CD4-positive, alpha-beta memory T cell (primary cell): ENCODE measurements around the gene CYB5B. TPM values are rescaled to one million over a fixed set of nuclear protein-coding genes. Genes with fewer than 3 reads are reported as not detected.

Experiments used
- CTCF ChIA-PET: fragments of 350-600 bp; sonication (Branson Sonifier 250); formaldehyde crosslinking; loops from one replicate; lab custom pipeline; 2021; ENCODE audit warnings: inconsistent platforms; ENCODE audit not compliant: partially characterized antibody; lab: Charles Lee
- POLR2A ChIA-PET: fragments of 350-600 bp; sonication (Branson Sonifier 250); formaldehyde crosslinking; loops from one replicate; lab custom pipeline; 2021; ENCODE audit not compliant: partially characterized antibody; lab: Charles Lee
- DNase-seq, 5 donors: peaks; one replicate each; pipeline versions ENCODE4 v3.0.0 to v3.0.0-alpha.2; 2020 to 2022; ENCODE audit warnings: mixed read lengths in 1 of 5
- H3K27ac ChIP-seq: one replicate; pipeline ENCODE4 v1.7.0; 2013; ENCODE audit warnings: low read depth, low read length
- H3K27me3 ChIP-seq: 2 replicates; pipeline ENCODE4 v1.7.0; 2013; ENCODE audit warnings: mild to moderate bottlenecking, low read length, moderate library complexity; ENCODE audit not compliant: insufficient read depth
- H3K36me3 ChIP-seq: 2 replicates; pipeline ENCODE4 v1.7.0; 2013; ENCODE audit warnings: mild to moderate bottlenecking, low read length, moderate library complexity; ENCODE audit not compliant: insufficient read depth
- H3K4me1 ChIP-seq: 2 replicates; pipeline ENCODE4 v1.7.0; 2013; ENCODE audit warnings: mild to moderate bottlenecking, low read length, moderate library complexity; ENCODE audit not compliant: insufficient read depth
- H3K4me3 ChIP-seq, 2 donors: one replicate each; pipeline ENCODE4 v1.7.0; 2013; ENCODE audit warnings: low read length in 2 of 2, mild to moderate bottlenecking in 1 of 2
- H3K9me3 ChIP-seq, 2 donors: one replicate each; pipeline ENCODE4 v1.7.0; 2013; ENCODE audit warnings: low read length in 2 of 2, control low read depth in 1 of 2; ENCODE audit not compliant: control insufficient read depth in 1 of 2
- H3K27ac Mint-ChIP-seq, 7 donors: one replicate each; pipeline ENCODE4 v1.8.0; 2020 to 2021; ENCODE audit warnings: mixed read lengths in 7 of 7, mild to moderate bottlenecking in 6 of 7, inconsistent platforms in 3 of 7, moderate library complexity in 3 of 7
- H3K27me3 Mint-ChIP-seq, 2 donors: one replicate each; pipeline ENCODE4 v1.8.0; 2020 to 2021; ENCODE audit warnings: mixed read lengths in 2 of 2
- H3K36me3 Mint-ChIP-seq, 2 donors: one replicate each; pipeline ENCODE4 v1.8.0; 2020 to 2021; ENCODE audit warnings: mixed read lengths in 2 of 2, inconsistent platforms in 1 of 2, mild to moderate bottlenecking in 1 of 2
- H3K4me1 Mint-ChIP-seq, 4 donors: one replicate each; pipeline ENCODE4 v1.8.0; 2020 to 2021; ENCODE audit warnings: mixed read lengths in 4 of 4, mild to moderate bottlenecking in 1 of 4
- H3K4me3 Mint-ChIP-seq, 8 donors: one replicate each; pipeline ENCODE4 v1.8.0; 2020 to 2021; ENCODE audit warnings: mixed read lengths in 8 of 8, mild to moderate bottlenecking in 7 of 8, moderate library complexity in 6 of 8, inconsistent platforms in 3 of 8
- H3K9me3 Mint-ChIP-seq, 8 donors: one replicate each; pipeline ENCODE4 v1.8.0; 2020 to 2021; ENCODE audit warnings: mixed read lengths in 8 of 8, mild to moderate bottlenecking in 5 of 8, inconsistent platforms in 3 of 8, moderate library complexity in 1 of 8
- intact Hi-C: fragments of 100-400 bp; cut with micrococcal nuclease; formaldehyde crosslinking; loops from one replicate; pipeline ENCODE4 v1.15.1; 2023
- polyA plus RNA-seq, 2 donors: library from polyadenylated mRNA; unstranded; fragments of 300-500 nt; fragmentation: Illumina TruSeq; gene quantifications; one replicate each; pipeline ENCODE4 v1.2.3, GENCODE V29; 2021
- total RNA-seq, 2 experiments: library from RNA; stranded (reverse); gene quantifications; one replicate each; pipeline ENCODE4 v1.2.3, GENCODE V29; 2021

CYB5B gene
- total and polyA plus RNA-seq, 4 experiments from 2014 or later = 59.2 to 141 (median 89.9) TPM

DNA sequence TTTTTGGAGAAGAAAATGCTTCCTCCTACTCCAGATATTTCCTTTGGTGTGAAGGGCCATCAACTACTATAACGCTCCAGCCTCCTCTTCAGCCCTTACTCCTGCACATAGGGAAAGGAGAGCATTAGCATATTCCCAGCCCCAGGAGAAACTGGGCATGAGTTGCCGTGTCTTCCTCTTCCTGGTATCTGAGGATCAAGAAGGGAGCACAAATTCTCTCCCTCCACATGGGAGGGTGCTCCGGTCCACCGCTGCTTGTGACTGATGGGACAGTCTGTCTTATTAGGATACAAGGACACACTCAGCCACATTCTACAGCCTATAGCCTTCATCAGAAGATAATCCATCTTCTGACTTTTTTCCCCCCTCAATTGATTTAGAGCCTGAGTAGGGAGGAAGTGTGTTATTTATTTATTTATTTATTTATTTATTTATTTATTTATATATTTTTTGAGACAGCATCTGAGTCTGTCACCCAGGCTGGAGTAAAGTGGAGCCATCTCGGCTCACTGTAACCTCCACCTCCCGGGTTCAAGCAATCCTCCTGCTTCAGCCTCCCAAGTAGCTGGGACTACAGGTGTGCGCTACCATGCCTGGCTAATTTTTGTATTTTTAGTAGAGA lies 16.6 kb upstream of the CYB5B start:
- Mint-ChIP-seq H3K36me3 (no peaks in the 10 kb centered on the region), H3K27ac (peak overlapping the region in 1 of 7 donors; percentile 52), H3K4me1 (peaks cover 0 to 10% (median 4%) of the 10 kb centered on the region in 4 donors), H3K9me3 (no peaks in the 10 kb centered on the region), H3K4me3 (no peak overlapping the region), H3K27me3 (peaks cover 0 to 2% of the 10 kb centered on the region in 2 donors)
- Histone ChIP-seq H3K4me3 (no peak overlapping the region), H3K4me1 (no peaks in the 10 kb centered on the region), H3K9me3 (no peaks in the 10 kb centered on the region), H3K27ac (no peak overlapping the region), H3K27me3 (no peaks in the 10 kb centered on the region), H3K36me3 (no peaks in the 10 kb centered on the region)
- no peak for DNase-seq
- ChIA-PET POLR2A (no interaction called here), CTCF (interaction anchor here (0.7 to 1.6 kb wide), 2 partner anchors 11 kb away, joined by 4 to 8 read pairs; no protein-coding TSS in a partner anchor)
- intact Hi-C loops = no loop called here

DNA sequence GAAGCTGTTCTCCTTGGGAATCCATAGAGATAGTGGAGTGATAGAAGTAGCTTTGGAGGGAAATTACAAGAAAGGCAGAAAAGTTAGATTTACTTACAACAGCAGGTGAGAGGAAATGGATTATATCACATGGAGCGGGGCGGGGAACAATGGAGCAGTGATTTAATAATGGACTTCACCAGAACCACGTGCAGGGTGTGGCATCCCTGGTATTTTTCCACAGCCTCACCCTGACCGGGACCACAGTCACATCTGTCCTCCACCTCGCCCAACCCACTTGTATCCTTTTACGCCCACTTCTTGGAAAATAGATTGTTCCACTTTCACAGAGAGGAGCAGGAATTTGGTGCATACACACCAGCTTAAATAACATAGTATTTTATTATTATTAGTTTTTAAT lies 15.9 kb upstream of the CYB5B start:
- Histone ChIP-seq H3K9me3 (no peaks in the 10 kb centered on the region), H3K36me3 (no peaks in the 10 kb centered on the region), H3K27ac (no peak overlapping the region), H3K4me1 (no peaks in the 10 kb centered on the region), H3K27me3 (no peaks in the 10 kb centered on the region), H3K4me3 (no peak overlapping the region)
- DNase-seq = no peak
- Mint-ChIP-seq H3K4me3 (no peak overlapping the region), H3K9me3 (no peaks in the 10 kb centered on the region), H3K27ac (no peak overlapping the region), H3K4me1 (peaks cover 0 to 10% (median 4%) of the 10 kb centered on the region in 4 donors), H3K27me3 (peaks cover 0 to 2% of the 10 kb centered on the region in 2 donors), H3K36me3 (no peaks in the 10 kb centered on the region)
- POLR2A ChIA-PET = no interaction called here
- CTCF ChIA-PET = interaction anchor here (0.6 to 1.6 kb wide), 2 partner anchors 12 to 183 kb away, joined by 4 to 8 read pairs; no protein-coding TSS in a partner anchor
- intact Hi-C loops = no loop called here

DNA sequence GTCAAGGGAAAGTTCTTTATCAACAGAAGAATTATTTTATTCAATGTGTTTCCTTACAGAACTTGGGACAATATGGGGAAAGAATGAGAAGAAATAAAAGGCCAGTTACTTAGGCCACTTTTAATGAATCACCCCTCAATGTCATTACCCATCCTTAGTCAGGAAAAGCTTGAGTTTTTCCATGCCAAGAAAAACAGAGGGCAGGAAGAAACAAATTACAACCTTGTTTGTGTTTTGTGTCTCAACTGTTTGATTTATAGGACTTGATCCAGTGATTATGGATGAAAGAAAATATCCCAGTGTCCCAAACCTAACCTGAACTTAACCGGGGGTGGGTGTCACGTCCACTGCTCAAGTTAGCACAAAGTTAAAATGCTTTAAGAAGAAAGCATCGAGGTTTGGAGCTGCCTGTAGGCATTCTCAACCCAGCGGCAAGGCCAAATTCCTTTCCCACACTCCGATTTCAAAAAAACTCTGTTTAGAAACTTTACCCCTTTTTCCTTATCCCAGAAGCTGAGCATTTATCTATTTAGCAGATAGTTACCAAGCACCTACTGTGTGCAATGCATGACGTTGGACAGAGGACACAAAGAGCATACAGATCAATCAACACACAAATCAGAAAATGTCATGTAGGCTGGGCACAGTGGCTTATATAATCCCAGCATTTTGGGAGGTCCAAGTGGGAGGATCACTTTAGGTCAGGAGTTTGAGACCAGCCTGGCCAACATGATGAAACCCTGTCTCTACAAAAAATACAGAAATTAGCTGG lies 14.0 kb upstream of the CYB5B start:
- H3K9me3 ChIP-seq = no peaks in the 10 kb centered on the region
- H3K4me3 Mint-ChIP-seq = no peak overlapping the region
- H3K4me1 Mint-ChIP-seq = peaks cover 0 to 10% (median 4%) of the 10 kb centered on the region in 4 donors
- H3K27ac Mint-ChIP-seq = no peak overlapping the region
- no peak overlapping the region for H3K27ac ChIP-seq
- CTCF ChIA-PET = interaction anchor here (0.7 kb wide), 1 partner anchor 9 kb away, joined by 3 read pairs; no protein-coding TSS in a partner anchor
- no peaks in the 10 kb centered on the region for H3K9me3 Mint-ChIP-seq
- no peak overlapping the region for H3K4me3 ChIP-seq
- intact Hi-C loops = no loop called here
- no peaks in the 10 kb centered on the region for H3K27me3 ChIP-seq
- H3K4me1 ChIP-seq = no peaks in the 10 kb centered on the region
- POLR2A ChIA-PET = no interaction called here
- H3K27me3 Mint-ChIP-seq = peaks cover 0 to 2% of the 10 kb centered on the region in 2 donors
- no peaks in the 10 kb centered on the region for H3K36me3 ChIP-seq
- no peaks in the 10 kb centered on the region for H3K36me3 Mint-ChIP-seq
- no peak for DNase-seq

DNA sequence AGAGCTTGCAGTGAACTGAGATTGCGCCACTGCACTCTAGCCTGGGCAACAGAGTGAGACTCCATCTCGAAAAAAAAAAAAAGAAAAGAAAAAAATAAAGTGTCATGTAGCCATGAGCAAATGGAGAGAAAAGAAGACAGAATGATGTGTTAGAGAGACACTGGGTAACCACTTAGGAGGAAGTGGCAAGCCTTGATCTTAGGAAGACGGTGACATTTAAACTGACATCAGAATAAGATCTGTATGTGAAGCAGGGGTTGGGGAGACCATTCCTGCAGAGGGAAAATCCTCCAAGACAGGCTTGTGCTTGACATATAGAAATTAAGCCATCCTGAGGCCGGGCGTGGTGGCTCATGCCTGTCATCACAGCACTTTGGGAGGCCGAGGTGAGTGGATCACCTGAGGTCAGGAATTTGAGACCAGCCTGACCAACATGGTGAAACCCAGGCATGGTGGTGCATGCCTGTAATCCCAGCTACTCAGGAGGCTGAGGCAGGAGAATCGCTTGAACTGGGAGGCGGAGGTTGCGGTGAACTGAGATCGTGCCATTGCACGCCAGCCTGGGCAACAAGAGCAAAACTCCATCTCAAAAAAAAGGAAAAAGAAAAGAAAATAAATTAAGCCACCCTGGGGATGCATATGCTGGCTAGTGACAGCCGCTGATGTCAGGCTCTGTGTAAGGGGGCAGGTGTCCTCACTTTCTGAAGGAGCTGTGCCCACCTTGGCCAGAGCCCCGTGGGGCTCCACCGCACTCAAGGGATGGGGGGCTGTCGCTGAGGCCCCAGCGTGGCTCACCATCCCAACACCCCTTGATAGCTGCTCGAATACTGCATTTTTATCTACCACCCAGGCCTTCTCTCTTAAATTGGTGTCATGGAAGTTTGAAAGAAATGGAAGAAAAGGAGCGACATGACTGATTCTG lies 13.1 kb upstream of the CYB5B start:
- no peak overlapping the region for H3K4me3 Mint-ChIP-seq
- H3K27ac ChIP-seq = no peak overlapping the region
- ChIA-PET POLR2A (no interaction called here), CTCF (no interaction called here)
- peak overlapping the region in 1 of 7 donors; percentile 50 for H3K27ac Mint-ChIP-seq
- no peaks in the 10 kb centered on the region for H3K36me3 ChIP-seq
- H3K4me1 ChIP-seq = no peaks in the 10 kb centered on the region
- H3K4me1 Mint-ChIP-seq = peaks cover 0 to 10% (median 4%) of the 10 kb centered on the region in 4 donors
- peaks cover 0 to 2% of the 10 kb centered on the region in 2 donors for H3K27me3 Mint-ChIP-seq
- H3K9me3 Mint-ChIP-seq = no peaks in the 10 kb centered on the region
- no peaks in the 10 kb centered on the region for H3K9me3 ChIP-seq
- no peaks in the 10 kb centered on the region for H3K27me3 ChIP-seq
- H3K4me3 ChIP-seq = no peak overlapping the region
- no peaks in the 10 kb centered on the region for H3K36me3 Mint-ChIP-seq
- intact Hi-C loops = no loop called here
- DNase-seq = no peak

DNA sequence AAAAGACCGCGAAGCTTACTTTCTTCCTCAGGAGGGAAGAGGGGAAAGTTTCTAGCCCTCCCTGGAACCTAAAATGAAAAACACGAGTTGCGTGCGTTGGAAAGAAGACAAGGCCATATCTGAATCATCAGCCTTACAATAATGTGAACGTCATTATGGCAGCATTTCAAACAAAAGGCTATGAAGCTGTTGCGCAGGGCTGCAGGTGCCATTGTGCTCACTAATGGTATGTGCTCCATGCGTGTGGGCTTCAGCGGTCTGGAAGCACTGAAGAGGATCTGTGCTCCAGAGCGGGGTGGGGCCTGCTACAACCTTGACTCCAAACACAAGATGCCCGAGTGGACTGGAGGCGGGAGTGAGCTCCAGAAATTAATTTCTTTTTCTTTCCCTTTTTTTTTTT lies 12.1 kb upstream of the CYB5B start:
- ChIA-PET CTCF (interaction anchor here (1.0 kb wide), 1 partner anchor 16 kb away, joined by 4 read pairs; no protein-coding TSS in a partner anchor), POLR2A (no interaction called here)
- Histone ChIP-seq H3K27me3 (no peaks in the 10 kb centered on the region), H3K4me1 (no peaks in the 10 kb centered on the region), H3K4me3 (no peak overlapping the region), H3K27ac (no peak overlapping the region), H3K9me3 (no peaks in the 10 kb centered on the region), H3K36me3 (no peaks in the 10 kb centered on the region)
- intact Hi-C loops = no loop called here
- DNase-seq = no peak
- Mint-ChIP-seq H3K36me3 (no peaks in the 10 kb centered on the region), H3K27me3 (no peaks in the 10 kb centered on the region), H3K27ac (no peak overlapping the region), H3K4me1 (peaks cover 0 to 10% (median 4%) of the 10 kb centered on the region in 4 donors), H3K9me3 (no peaks in the 10 kb centered on the region), H3K4me3 (no peak overlapping the region)

DNA sequence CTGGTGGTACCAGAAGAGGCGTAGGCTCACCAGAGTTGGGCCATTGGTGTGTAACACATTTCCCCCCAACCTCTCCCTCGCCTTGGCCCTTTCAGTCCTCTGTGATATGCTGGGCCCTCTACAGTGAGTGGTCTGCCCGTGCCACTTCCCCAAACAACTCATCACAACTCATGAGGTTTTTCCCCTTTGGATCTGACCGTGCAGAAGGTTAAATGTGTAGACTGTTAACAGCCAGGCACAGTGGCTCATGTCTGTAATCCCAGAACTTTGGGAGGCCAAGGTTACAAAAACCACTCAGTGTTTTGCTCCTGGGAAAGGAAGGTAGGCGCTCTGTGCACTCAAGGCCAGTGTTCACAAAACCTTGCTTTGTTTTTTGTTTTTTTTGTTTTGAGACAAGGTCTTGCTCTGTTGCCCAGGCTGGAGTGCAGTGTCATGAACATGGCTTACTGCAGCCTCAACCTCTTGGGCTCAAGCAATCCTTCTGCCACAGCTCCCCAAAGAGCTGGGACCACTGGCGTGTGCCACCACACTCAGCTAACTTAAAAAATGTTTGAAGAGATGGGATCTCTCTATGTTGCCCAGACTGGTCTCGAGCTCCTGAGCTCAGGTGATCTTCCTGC lies 11.3 kb upstream of the CYB5B start:
- POLR2A ChIA-PET = no interaction called here
- peaks cover 0 to 10% (median 4%) of the 10 kb centered on the region in 4 donors for H3K4me1 Mint-ChIP-seq
- no peak overlapping the region for H3K4me3 Mint-ChIP-seq

More for the DNA sequence above, 11.3 kb upstream of the CYB5B start:
- Histone ChIP-seq H3K36me3 (no peaks in the 10 kb centered on the region), H3K4me1 (no peaks in the 10 kb centered on the region), H3K27ac (no peak overlapping the region), H3K4me3 (no peak overlapping the region), H3K27me3 (no peaks in the 10 kb centered on the region), H3K9me3 (no peaks in the 10 kb centered on the region)
- H3K27me3 Mint-ChIP-seq = no peaks in the 10 kb centered on the region
- intact Hi-C loops = no loop called here
- no peaks in the 10 kb centered on the region for H3K9me3 Mint-ChIP-seq
- H3K27ac Mint-ChIP-seq = no peak overlapping the region
- H3K36me3 Mint-ChIP-seq = no peaks in the 10 kb centered on the region
- CTCF ChIA-PET = interaction anchor here (1.0 kb wide), 1 partner anchor 17 kb away, joined by 4 read pairs; no protein-coding TSS in a partner anchor
- no peak for DNase-seq
